ENCODE measurements around the gene PRSS2.

PRSS2 gene

GRCh38 chr7:142808461-142808801, 37.7 kb downstream of the PRSS2 start:
- Histone ChIP-seq H3K36me3 (replicated peaks) (no peaks in the 10 kb centered on the region), H3K27me3 (replicated peaks) (no peaks in the 10 kb centered on the region), H3K4me3 (ENCODE audit: low read depth, low read length) (no peak overlapping the region), H3K27ac (peak overlapping the region; percentile 92)
- DNase-seq = no peak
- TF ChIP-seq CTCF (IDR thresholded peaks at IDR 0.05; ENCODE audit: low read depth, low read length, missing control alignments) = no peak
- in situ Hi-C loops (cut with HindIII; ENCODE audit: low pct_ligation_motif_present, low sequenced_read_pairs) = no loop called here

GRCh38 chr7:142808802-142809583, 38.2 kb downstream of the PRSS2 start:
- in situ Hi-C loops (cut with HindIII; ENCODE audit: low pct_ligation_motif_present, low sequenced_read_pairs) = no loop called here
- Histone ChIP-seq H3K4me3 (ENCODE audit: low read depth, low read length) (no peak overlapping the region), H3K27me3 (replicated peaks) (no peaks in the 10 kb centered on the region), H3K36me3 (replicated peaks) (no peaks in the 10 kb centered on the region), H3K27ac (peak overlapping the region; percentile 92)
- TF ChIP-seq CTCF (IDR thresholded peaks at IDR 0.05; ENCODE audit: low read depth, low read length, missing control alignments) = no peak
- peak; percentile 90 for DNase-seq

- Histone ChIP-seq H3K4me3 (ENCODE audit: low read depth, low read length) (no peak overlapping the region), H3K27ac (peak overlapping the region; percentile 92), H3K36me3 (replicated peaks) (no peaks in the 10 kb centered on the region), H3K27me3 (replicated peaks) (no peaks in the 10 kb centered on the region)
- DNase-seq = no peak
- TF ChIP-seq CTCF (IDR thresholded peaks at IDR 0.05; ENCODE audit: low read depth, low read length, missing control alignments) = no peak
- in situ Hi-C loops (cut with HindIII; ENCODE audit: low pct_ligation_motif_present, low sequenced_read_pairs) = no loop called here
Measured at GRCh38 chr7:142809671-142810070, 38.9 kb downstream of the PRSS2 start.

DNA sequence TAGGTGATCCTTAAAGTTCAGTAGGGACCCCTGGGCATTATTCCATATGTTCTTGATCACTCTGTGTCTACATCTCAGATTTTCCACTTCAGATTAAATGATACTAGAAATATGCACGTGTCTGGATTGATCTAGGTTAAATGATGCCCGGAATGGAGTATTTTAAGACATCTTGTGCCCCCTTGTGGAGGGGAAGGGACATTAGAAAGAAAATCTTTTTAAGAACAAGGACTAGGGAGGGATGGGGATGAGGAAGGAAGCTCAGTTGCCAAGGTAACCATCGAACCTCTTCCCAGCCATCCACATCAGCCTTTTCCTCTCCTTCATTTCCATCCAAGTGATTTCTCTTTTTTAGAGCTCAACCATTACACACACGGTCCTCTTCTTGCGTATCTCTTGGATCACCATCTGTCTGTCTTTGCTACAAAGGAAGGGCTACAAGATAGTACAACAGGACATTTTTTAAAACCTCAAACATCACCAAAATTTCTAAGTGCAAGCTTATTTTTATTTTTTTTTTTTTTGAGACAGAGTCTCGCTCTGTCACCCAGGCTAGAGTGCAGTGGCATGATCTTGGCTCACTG, 40.5 kb downstream of the PRSS2 start:
- Histone ChIP-seq H3K36me3 (replicated peaks) (no peaks in the 10 kb centered on the region), H3K4me3 (ENCODE audit: low read depth, low read length) (no peak overlapping the region), H3K27me3 (replicated peaks) (no peaks in the 10 kb centered on the region), H3K27ac (peak overlapping the region; percentile 92)
- peak; percentile 73 for DNase-seq
- TF ChIP-seq CTCF (IDR thresholded peaks at IDR 0.05; ENCODE audit: low read depth, low read length, missing control alignments) = peak; percentile 67
- in situ Hi-C loops (cut with HindIII; ENCODE audit: low pct_ligation_motif_present, low sequenced_read_pairs) = no loop called here

DNA sequence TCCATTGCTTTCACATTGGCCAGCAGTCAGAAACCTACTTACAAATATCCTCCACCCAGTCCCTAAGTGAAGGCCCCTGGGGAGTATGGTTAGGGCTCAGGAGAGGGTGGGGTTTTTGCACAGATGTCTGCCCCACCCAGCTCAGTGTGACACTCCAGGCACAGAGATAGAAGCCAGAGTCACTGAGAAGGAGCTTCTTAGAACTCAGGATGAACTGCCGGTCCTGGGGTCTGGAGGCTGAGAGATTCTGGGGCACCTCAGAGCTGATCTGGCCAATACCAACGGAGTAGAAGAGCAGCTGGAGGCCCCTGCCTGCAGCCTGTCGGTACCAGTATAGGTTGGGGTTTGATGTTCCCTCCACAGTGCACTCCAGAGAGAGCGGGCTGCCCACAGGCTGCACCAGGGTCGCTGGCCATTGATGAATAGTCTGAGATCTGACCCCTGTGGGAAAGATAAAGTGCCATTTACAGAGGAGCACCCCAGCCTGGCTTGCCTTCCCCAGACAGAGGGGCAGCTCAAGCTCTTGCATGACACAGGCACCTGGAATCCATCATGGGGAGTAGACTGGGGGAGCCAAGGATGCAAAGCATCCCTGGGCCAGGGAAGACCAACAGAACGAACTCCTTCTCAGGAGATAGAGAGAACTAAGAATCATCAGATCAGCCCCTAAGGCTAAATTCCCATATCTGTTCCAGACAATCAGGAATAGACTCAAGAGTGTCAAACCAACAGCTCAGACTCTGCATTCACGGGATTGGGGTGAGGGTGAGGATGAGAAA, 41.9 kb downstream of the PRSS2 start:
- peak overlapping the region; percentile 93 for H3K27ac ChIP-seq
- H3K27me3 ChIP-seq (replicated peaks) = no peaks in the 10 kb centered on the region
- no peak for DNase-seq
- H3K4me3 ChIP-seq (ENCODE audit: low read depth, low read length) = no peak overlapping the region
- no peak for TF ChIP-seq CTCF (IDR thresholded peaks at IDR 0.05; ENCODE audit: low read depth, low read length, missing control alignments)
- in situ Hi-C loops (cut with HindIII; ENCODE audit: low pct_ligation_motif_present, low sequenced_read_pairs) = no loop called here
- H3K36me3 ChIP-seq (replicated peaks) = no peaks in the 10 kb centered on the region

Data from brain microvascular endothelial cell (primary cell).